HepG2 (cell line): ENCODE data around the gene SPAG6.

Experiments
- EZH2 ChIP-seq: conservative IDR thresholded peaks from 2 replicates; pipeline ENCODE4 v1.6.1; 2012; ENCODE audit warnings: mild to moderate bottlenecking, low read depth, low read length, moderate library complexity
- TF ChIP-seq, protein P1 (sequence below): sonication (generic); formaldehyde crosslinking; IDR thresholded peaks from 2 replicates; pipeline ENCODE4 v1.9.0; 2021; ENCODE audit warnings: missing genetic modification reagents, borderline replicate concordance

DNA sequence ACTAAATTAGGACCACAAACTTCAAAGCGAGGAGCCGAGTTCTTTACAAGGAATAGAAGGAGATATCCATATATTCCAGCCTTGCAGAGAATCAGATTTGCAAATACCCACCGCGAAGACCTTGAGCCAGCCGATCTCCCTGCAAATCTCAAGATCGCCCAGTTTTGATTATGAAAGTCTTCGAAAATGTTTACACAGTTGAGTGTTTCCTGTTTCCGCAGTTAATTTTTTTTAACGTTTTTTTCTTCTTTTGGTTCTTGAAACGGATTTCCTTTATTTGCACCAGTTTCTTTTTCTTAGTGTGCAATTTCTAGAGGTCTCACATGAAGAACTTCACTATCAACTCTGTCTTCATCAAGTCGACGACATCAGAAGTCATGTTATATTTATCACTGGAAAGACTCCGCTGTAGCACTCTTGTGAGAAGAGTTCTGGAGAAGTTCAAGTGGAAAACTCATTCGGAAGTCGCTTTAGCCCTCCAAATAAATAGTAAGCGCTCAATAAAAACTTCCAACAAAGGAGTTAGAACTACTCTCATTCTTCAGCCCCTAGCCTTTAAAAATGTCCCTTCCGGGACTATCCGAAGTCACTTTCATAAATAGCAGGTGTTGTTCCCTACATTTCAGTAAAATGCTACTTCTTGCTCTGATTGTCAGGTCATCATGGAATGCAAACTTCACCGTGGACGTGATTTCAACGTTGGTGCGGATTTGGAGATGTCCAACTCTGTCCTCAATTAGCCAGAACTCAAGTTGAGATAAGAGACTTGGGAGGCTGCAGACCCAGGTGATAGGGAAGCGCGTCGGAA is 11.9 kb upstream of the SPAG6 start:
- TF ChIP-seq, protein P1, sequence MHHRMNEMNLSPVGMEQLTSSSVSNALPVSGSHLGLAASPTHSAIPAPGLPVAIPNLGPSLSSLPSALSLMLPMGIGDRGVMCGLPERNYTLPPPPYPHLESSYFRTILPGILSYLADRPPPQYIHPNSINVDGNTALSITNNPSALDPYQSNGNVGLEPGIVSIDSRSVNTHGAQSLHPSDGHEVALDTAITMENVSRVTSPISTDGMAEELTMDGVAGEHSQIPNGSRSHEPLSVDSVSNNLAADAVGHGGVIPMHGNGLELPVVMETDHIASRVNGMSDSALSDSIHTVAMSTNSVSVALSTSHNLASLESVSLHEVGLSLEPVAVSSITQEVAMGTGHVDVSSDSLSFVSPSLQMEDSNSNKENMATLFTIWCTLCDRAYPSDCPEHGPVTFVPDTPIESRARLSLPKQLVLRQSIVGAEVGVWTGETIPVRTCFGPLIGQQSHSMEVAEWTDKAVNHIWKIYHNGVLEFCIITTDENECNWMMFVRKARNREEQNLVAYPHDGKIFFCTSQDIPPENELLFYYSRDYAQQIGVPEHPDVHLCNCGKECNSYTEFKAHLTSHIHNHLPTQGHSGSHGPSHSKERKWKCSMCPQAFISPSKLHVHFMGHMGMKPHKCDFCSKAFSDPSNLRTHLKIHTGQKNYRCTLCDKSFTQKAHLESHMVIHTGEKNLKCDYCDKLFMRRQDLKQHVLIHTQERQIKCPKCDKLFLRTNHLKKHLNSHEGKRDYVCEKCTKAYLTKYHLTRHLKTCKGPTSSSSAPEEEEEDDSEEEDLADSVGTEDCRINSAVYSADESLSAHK (CRISPR knock-in tag) = no peak
- no peak for TF ChIP-seq EZH2
